Measurements from ENCODE around the gene ZNF445.

The ZNF445 gene

DNA sequence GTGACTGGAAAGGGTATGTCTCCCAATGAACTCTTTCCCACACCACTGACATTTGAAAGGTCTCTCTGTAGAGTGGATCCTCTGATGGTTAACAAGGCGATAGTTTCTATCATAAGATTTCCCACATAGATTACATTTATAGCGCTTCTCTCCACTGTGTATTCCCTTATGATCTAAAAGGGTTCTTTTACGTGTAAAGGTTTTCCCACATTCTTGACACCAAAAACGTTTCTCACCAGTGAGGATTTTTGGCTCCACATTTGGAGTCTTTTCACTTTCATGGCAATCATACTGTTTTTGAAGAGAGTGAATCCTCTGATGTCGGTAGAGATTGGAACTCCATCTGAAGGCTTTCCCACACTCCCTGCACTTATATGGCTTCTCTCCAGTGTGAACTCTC lies 30.5 kb downstream of the ZNF445 start:
- H3K36me3 ChIP-seq (ENCODE audit: control insufficient read depth, insufficient read depth, low read length): no peaks in the 10 kb centered on the region

GRCh38 chr3:44445786-44446185 lies 31.7 kb downstream of the ZNF445 start:
- H3K9ac ChIP-seq: no peak overlapping the region
- H3K79me2 ChIP-seq: no peaks in the 10 kb centered on the region
- H3K4me2 ChIP-seq (ENCODE audit: low read length): no peak overlapping the region
- H3K27me3 ChIP-seq (ENCODE audit: control insufficient read depth, insufficient read depth, low read length): no peaks in the 10 kb centered on the region
- H3K36me3 ChIP-seq (ENCODE audit: control insufficient read depth, insufficient read depth, low read length): no peaks in the 10 kb centered on the region
- H3K4me1 ChIP-seq: no peaks in the 10 kb centered on the region
- no peak overlapping the region for H3K4me3 ChIP-seq (ENCODE audit: low read depth, low read length)
- no peaks in the 10 kb centered on the region for H3K9me3 ChIP-seq (ENCODE audit: control insufficient read depth, low read length)
- TF ChIP-seq, protein P1, sequence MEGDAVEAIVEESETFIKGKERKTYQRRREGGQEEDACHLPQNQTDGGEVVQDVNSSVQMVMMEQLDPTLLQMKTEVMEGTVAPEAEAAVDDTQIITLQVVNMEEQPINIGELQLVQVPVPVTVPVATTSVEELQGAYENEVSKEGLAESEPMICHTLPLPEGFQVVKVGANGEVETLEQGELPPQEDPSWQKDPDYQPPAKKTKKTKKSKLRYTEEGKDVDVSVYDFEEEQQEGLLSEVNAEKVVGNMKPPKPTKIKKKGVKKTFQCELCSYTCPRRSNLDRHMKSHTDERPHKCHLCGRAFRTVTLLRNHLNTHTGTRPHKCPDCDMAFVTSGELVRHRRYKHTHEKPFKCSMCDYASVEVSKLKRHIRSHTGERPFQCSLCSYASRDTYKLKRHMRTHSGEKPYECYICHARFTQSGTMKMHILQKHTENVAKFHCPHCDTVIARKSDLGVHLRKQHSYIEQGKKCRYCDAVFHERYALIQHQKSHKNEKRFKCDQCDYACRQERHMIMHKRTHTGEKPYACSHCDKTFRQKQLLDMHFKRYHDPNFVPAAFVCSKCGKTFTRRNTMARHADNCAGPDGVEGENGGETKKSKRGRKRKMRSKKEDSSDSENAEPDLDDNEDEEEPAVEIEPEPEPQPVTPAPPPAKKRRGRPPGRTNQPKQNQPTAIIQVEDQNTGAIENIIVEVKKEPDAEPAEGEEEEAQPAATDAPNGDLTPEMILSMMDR (IDR thresholded peaks at IDR 0.05): no peak
- no peak overlapping the region for H2AFZ ChIP-seq
- H3K27ac ChIP-seq: no peak overlapping the region

More for the DNA sequence above, 30.5 kb downstream of the ZNF445 start:
- no peaks in the 10 kb centered on the region for H3K79me2 ChIP-seq
- H3K27me3 ChIP-seq (ENCODE audit: control insufficient read depth, insufficient read depth, low read length): no peaks in the 10 kb centered on the region
- H3K4me3 ChIP-seq (ENCODE audit: low read depth, low read length): no peak overlapping the region
- H3K4me1 ChIP-seq: no peaks in the 10 kb centered on the region
- H3K9ac ChIP-seq: no peak overlapping the region
- no peak overlapping the region for H2AFZ ChIP-seq
- no peak overlapping the region for H3K4me2 ChIP-seq (ENCODE audit: low read length)
- TF ChIP-seq, protein P1 (IDR thresholded peaks at IDR 0.05): no peak
- H3K27ac ChIP-seq: no peak overlapping the region
- no peaks in the 10 kb centered on the region for H3K9me3 ChIP-seq (ENCODE audit: control insufficient read depth, low read length)

DNA sequence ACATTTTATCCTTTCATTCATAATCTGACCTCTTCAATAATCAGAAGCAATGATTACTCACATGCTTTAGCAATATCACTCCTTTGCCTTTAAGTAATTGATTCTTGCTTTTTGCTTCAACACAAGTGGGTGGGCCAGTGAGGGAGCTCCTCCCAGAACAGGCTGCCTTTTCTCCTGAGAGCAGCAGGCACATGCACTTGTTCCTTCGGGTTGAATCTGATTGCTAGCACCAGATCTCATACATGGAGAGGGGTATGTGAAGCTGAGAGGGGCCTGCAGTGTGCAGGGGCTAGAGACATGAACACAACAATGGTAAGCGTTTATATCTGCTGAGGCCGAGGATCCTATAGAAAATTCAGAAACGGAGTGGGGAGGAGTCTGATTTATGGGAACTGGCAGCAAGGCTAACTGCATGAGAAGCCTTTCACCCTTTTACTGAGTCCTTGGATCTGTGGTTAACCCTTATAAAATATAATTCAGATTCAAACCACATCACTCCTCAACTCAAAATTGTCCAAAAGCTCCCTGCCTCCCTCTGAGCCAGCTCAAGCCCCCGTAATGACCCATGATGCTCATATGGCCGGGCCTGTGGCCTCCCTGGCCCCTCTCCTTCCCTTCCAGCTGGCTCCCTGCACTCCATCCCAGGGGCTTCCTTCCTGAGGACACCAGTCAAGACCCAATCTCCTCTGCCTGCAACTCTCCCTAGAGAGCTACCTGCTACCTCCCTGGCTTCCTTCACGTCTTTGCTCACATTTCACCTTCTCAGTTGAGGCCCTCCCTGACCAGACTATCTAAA lies 32.4 kb downstream of the ZNF445 start:
- Histone ChIP-seq H3K79me2 (no peaks in the 10 kb centered on the region), H3K36me3 (ENCODE audit: control insufficient read depth, insufficient read depth, low read length) (no peaks in the 10 kb centered on the region), H3K27me3 (ENCODE audit: control insufficient read depth, insufficient read depth, low read length) (no peaks in the 10 kb centered on the region), H3K4me3 (ENCODE audit: low read depth, low read length) (no peak overlapping the region), H3K4me1 (no peaks in the 10 kb centered on the region), H2AFZ (no peak overlapping the region), H3K9ac (no peak overlapping the region), H3K4me2 (ENCODE audit: low read length) (no peak overlapping the region), H3K9me3 (ENCODE audit: control insufficient read depth, low read length) (no peaks in the 10 kb centered on the region), H3K27ac (no peak overlapping the region)
- TF ChIP-seq, protein P1 (IDR thresholded peaks at IDR 0.05): no peak

GRCh38 chr3:44444437-44444836 lies 33.0 kb downstream of the ZNF445 start:
- H3K36me3 ChIP-seq (ENCODE audit: control insufficient read depth, insufficient read depth, low read length): no peaks in the 10 kb centered on the region
- H2AFZ ChIP-seq: no peak overlapping the region
- TF ChIP-seq, protein P1 (IDR thresholded peaks at IDR 0.05): no peak
- no peak overlapping the region for H3K27ac ChIP-seq
- no peaks in the 10 kb centered on the region for H3K27me3 ChIP-seq (ENCODE audit: control insufficient read depth, insufficient read depth, low read length)
- H3K4me1 ChIP-seq: no peaks in the 10 kb centered on the region
- no peak overlapping the region for H3K9ac ChIP-seq
- H3K79me2 ChIP-seq: no peaks in the 10 kb centered on the region
- no peak overlapping the region for H3K4me2 ChIP-seq (ENCODE audit: low read length)
- no peaks in the 10 kb centered on the region for H3K9me3 ChIP-seq (ENCODE audit: control insufficient read depth, low read length)
- H3K4me3 ChIP-seq (ENCODE audit: low read depth, low read length): no peak overlapping the region

Data from parathyroid adenoma (tissue), 2 donors.